GM19023 (cell line): ENCODE measurements around the gene CYP2W1.

Experiments
- ATAC-seq: cut with Tn5 transposase; IDR thresholded peaks from one replicate; pipeline ENCODE4 v1.9.1; 2021; ENCODE audit warnings: mild to moderate bottlenecking, moderate library complexity; ENCODE audit not compliant: unreplicated experiment

The CYP2W1 gene

DNA sequence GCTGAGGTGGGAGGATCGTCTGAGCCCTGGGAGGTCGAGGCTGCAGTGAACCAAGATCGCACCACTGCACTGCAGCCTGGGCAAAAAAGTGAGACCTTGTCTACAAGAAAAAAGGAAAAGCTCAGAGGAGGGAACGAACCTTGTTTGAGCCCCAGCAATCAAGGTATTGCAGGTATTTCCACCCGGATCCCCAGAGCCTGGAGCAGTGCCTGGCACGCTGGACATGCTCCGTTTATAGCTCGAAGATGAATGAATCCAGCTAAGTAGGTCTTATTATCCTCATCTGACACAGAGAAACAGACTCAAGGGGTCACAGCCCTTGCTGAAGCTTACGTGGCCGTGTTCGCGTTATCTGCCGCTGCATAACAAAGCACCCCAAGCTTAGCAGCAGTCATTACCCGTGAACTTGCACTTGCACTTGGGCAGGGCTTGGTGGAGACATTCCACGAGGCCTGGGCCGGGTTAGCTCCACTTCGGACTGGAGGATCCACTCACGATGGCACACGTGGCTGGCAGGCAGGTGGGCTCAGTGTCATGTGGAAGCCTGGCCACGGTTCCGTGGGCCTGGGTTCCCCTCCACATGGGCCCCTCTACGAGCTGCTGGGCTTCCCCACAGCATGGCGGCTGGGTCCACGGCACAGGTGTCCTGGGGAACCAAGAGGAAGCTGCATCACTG, 4.4 kb upstream of the CYP2W1 start:
- ATAC-seq = no peak

DNA sequence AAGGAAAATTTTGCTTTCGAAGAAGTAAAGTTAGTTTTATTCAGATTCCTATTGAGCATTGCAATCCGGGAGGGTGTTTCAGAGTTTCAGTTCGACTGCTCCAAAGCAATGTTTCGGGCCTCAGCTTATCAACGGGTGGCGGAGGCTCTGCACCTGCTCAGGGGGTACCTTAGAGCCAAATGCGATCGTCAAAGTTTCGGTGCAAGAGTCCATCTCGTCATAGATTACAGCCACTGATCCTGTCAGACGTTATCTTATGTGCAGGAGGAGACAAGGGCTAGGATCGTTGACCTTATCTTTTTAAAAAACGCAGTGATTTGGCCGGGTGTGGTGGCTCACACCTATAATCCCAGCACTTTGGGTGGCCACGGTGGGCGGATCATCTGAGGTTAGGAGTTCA, 3.8 kb upstream of the CYP2W1 start:
- no peak for ATAC-seq

- ATAC-seq = no peak
These were observed 3.0 kb upstream of the CYP2W1 start for GRCh38 chr7:979886-980571.

DNA sequence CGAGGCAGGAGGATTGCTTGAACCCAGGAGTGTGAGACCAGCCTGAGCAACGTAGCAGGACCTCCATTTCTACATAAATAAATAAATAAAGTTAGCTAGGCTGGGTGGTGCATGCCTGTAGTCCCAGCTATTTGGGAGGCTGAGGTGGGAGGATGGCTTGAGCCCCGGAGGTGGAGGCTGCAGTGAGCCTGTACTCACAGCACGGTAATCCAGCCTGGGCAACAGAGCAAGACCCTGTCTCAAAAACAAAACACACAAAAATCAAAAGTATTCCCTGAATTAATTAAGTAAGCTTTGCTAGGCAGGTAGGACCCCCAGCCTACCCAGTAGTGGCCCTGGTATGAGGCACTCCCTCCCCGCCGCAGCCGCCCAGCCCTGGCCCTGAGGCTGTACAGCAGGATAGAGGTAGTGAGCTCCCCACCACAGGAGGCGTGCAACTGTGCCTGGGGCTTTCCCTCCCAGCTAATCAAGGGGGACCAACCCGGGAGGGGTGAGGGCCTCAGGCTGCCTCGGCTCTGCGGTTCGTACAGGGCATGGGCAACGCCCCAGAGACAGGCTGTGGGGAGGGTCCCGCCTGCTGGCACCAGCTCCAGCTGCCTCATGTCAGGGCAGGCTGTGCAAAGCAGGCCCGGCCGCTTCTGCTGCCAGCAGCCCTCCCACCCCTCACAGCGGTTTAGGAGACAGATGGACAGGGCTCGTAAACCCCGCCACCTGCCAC, 1.0 kb upstream of the CYP2W1 start:
- ATAC-seq = no peak

- ATAC-seq = no peak
These were observed 424 bp upstream of the CYP2W1 start for GRCh38 chr7:982511-983003.

- ATAC-seq = no peak
These were observed 663 bp downstream of the CYP2W1 start for GRCh38 chr7:983616-984071.

GRCh38 chr7:984361-985126, 1.6 kb downstream of the CYP2W1 start:
- no peak for ATAC-seq

GRCh38 chr7:985127-985416, 2.1 kb downstream of the CYP2W1 start:
- no peak for ATAC-seq

DNA sequence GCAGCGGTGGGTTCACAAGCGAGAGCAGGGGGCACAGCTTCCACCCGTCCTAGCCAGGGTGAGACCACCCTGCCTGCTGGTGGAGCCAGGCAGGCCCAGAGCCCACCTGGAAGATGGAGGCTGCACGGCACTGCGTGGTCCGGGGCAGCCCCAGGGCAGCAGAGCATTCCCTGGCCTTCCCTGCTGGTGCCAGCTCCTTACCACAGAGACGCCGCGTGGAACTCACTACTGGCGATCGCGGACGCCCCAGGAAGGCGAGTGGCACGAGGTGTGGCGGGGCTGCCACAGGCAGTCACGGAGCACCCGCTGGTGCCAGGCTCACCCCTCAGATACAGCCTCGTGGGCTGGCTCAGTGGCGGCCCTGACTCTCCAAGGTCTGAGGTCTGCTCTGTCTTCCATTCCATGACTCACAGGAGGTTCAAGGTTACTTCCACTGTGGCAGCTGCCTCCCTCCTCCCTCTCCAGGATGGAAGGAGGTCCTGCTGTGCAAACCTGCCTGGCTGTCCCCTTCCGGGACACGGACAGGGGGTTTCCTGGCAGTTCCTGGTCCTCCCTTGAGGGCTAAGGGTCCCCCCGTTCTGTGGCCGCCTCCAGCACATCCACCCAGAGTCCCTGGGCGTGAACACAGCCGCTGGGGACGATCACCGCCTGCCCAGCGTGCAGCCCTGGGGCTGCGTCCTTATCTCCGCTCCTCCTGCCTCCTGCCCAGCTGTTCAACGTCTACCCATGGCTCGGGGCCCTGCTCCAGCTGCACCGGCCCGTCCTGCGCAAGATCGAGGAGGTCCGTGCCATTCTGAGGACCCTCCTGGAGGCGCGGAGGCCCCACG, 3.1 kb downstream of the CYP2W1 start:
- ATAC-seq = no peak

- ATAC-seq = no peak
These were observed 4.1 kb downstream of the CYP2W1 start for GRCh38 chr7:986766-987751.

DNA sequence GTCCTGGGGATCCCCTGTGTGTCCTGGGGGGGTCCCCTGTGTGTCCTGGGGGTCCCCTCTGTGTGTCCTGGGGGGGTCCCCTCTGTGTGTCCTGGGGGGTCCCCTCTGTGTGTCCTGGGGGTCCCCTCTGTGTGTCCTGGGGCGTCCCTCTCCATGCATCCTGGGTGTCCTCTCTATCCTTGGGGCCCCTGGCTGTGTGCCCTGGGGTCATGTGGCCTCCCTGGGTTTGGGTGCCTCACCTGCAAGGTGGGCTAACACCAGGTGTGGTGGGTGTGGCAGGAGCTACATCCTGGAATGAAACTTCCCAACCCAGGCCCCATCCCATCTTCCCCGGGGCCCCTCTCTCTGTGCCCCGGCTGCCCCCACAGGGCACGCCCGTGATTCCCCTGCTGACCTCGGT, 4.9 kb downstream of the CYP2W1 start:
- ATAC-seq = no peak

DNA sequence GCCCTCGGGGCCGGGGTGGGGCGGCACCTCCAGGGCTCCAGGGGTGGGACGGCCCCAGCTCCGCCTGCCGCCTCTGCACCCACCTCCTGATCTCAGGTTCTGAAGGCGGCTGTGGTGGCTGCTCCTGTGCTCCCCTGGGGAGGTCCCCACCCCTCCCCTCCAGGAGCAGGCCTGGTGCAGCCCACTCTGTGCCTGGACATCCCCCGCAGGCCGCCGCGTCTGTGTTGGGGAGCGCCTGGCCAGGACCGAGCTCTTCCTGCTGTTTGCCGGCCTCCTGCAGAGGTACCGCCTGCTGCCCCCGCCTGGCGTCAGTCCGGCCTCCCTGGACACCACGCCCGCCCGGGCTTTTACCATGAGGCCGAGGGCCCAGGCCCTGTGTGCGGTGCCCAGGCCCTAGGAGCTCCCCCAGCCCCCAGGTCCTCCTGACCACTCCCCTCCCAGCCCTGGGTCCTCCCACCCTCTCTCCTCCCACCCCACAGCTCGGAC, 5.5 kb downstream of the CYP2W1 start:
- ATAC-seq = no peak

GRCh38 chr7:988963-989529, 6.1 kb downstream of the CYP2W1 start:
- no peak for ATAC-seq

- ATAC-seq = no peak
These were observed 7.5 kb downstream of the CYP2W1 start for GRCh38 chr7:990352-990932.

DNA sequence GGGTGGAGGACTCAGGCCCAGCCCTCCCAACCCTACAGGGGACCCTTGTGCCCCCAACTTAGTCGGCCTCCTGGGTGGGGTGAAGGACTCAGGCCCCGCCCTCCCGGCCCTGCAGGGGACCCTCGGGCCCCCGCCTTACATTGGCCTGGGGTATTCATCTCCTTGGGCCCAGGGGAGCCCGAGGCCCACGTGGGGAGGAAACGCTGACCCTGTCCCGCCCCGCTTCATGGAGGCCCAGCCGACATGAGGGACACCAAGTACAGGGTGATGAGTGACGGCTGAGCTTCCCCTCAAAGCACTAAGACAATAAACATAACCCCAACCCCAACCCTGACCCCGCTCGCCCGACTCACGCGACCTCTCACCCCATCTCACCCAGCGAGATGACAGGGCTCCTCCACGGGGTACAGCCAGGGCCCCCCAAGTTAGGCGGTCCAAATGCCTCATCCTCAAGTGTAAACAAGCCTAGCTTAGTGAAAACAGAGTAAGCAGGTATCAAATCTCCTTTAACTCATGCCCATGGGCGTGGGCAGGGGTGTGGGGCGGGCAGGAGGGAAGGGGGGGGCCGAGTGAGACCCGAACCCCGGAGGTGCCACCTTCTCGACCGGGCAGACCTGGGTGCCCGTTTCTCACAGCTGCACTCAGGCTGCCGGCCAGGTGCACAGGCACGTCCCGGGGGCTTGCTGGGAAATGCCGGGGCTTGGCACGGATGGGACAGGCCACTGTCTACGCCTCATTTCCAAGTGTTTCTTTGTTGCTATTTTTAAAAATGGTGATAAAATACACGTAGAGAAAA, 8.2 kb downstream of the CYP2W1 start:
- ATAC-seq = no peak

GRCh38 chr7:991729-992656, 9.0 kb downstream of the CYP2W1 start:
- ATAC-seq = no peak
